WTC11 (cell line): ENCODE measurements around the gene HPCAL1.

Experiments used
- ESRRA ChIP-seq: sonication (generic); formaldehyde crosslinking; IDR thresholded peaks from 2 replicates; pipeline ENCODE4 v1.8.1; 2022; ENCODE audit warnings: mild to moderate bottlenecking, missing genetic modification reagents, borderline replicate concordance
- ETV6 ChIP-seq: sonication (generic); formaldehyde crosslinking; IDR thresholded peaks from 2 replicates; pipeline ENCODE4 v1.8.1; 2022; ENCODE audit warnings: mild to moderate bottlenecking, missing genetic modification reagents
- JUN ChIP-seq: sonication (generic); formaldehyde crosslinking; IDR thresholded peaks from 2 replicates; pipeline ENCODE4 v1.8.0; 2023; ENCODE audit warnings: mild to moderate bottlenecking, missing genetic modification reagents
- PRRX2 ChIP-seq: fragments of 250-450 bp; sonication (Bioruptor Pico); IDR thresholded peaks from 2 replicates; pipeline ENCODE4 v1.8.0; 2021; ENCODE audit warnings: mild to moderate bottlenecking
- ZNF396 ChIP-seq: fragments of 250-450 bp; sonication (Bioruptor Pico); IDR thresholded peaks from 2 replicates; pipeline ENCODE4 v1.8.0; 2021; ENCODE audit warnings: mild to moderate bottlenecking, moderate library complexity, borderline replicate concordance
- TF ChIP-seq, protein P1 (sequence below): fragments of 200-600 bp; IDR thresholded peaks from 2 replicates; pipeline ENCODE4 v1.8.0; 2022; ENCODE audit warnings: antibody characterized with exemption
- TF ChIP-seq, protein P2 (sequence below): sonication (generic); formaldehyde crosslinking; IDR thresholded peaks from 2 replicates; pipeline ENCODE4 v1.8.1; 2022; ENCODE audit warnings: missing genetic modification reagents, borderline replicate concordance
- TF ChIP-seq, protein P3 (sequence below): sonication (generic); formaldehyde crosslinking; IDR thresholded peaks from 2 replicates; pipeline ENCODE4 v1.8.1; 2022; ENCODE audit warnings: mild to moderate bottlenecking, moderate library complexity, missing genetic modification reagents
- TF ChIP-seq, protein P4 (sequence below): sonication (generic); formaldehyde crosslinking; IDR thresholded peaks from 2 replicates; pipeline ENCODE4 v1.8.1; 2023; ENCODE audit warnings: mild to moderate bottlenecking, missing genetic modification reagents, moderate library complexity
- TF ChIP-seq, protein P5 (sequence below): sonication (generic); formaldehyde crosslinking; IDR thresholded peaks from 2 replicates; pipeline ENCODE4 v1.8.0; 2023; ENCODE audit warnings: missing genetic modification reagents, mild to moderate bottlenecking, borderline replicate concordance
- TF ChIP-seq, protein P6 (sequence below): sonication (generic); formaldehyde crosslinking; IDR thresholded peaks from 2 replicates; pipeline ENCODE4 v1.8.0; 2022; ENCODE audit warnings: mild to moderate bottlenecking, missing genetic modification reagents

DNA sequence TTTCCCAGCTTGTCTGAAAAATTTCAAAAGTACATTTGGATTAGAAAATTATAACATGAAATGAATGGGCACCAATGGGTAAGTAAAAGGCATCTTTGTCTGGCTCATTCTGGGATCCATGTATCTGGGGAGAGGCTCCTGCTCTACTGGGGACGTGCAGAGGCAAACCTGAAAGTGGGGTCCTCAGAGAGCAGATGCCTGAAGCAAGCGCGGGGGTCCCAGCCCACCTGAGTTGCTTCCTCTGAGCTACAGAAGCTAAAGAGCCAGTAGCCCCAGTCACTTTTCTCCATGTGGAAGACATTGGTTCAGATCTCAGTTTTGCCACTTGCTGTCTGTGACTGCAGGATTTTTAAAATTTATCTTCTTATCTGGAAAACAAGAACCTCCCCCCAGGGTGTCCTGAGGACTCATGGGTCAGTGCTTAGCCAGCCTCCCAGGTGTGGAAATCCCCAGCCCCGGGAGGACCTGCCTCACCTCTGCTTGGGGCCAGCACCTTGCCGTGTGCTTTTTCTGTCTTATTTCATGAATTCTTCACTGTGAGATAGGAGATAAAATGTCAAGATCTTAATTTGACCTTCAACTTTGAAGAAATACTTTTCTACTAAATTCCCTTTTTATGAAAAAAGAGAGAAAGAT lies 170.5 kb downstream of the HPCAL1 start:
- TF ChIP-seq PRRX2 (CRISPR knock-in tag): no peak
- TF ChIP-seq, protein P1, sequence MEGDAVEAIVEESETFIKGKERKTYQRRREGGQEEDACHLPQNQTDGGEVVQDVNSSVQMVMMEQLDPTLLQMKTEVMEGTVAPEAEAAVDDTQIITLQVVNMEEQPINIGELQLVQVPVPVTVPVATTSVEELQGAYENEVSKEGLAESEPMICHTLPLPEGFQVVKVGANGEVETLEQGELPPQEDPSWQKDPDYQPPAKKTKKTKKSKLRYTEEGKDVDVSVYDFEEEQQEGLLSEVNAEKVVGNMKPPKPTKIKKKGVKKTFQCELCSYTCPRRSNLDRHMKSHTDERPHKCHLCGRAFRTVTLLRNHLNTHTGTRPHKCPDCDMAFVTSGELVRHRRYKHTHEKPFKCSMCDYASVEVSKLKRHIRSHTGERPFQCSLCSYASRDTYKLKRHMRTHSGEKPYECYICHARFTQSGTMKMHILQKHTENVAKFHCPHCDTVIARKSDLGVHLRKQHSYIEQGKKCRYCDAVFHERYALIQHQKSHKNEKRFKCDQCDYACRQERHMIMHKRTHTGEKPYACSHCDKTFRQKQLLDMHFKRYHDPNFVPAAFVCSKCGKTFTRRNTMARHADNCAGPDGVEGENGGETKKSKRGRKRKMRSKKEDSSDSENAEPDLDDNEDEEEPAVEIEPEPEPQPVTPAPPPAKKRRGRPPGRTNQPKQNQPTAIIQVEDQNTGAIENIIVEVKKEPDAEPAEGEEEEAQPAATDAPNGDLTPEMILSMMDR: no peak
- no peak for TF ChIP-seq ESRRA (CRISPR knock-in tag)
- TF ChIP-seq, protein P2, sequence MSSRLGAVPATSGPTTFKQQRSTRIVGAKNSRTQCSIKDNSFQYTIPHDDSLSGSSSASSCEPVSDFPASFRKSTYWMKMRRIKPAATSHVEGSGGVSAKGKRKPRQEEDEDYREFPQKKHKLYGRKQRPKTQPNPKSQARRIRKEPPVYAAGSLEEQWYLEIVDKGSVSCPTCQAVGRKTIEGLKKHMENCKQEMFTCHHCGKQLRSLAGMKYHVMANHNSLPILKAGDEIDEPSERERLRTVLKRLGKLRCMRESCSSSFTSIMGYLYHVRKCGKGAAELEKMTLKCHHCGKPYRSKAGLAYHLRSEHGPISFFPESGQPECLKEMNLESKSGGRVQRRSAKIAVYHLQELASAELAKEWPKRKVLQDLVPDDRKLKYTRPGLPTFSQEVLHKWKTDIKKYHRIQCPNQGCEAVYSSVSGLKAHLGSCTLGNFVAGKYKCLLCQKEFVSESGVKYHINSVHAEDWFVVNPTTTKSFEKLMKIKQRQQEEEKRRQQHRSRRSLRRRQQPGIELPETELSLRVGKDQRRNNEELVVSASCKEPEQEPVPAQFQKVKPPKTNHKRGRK (CRISPR knock-in tag): no peak
- TF ChIP-seq, protein P3, sequence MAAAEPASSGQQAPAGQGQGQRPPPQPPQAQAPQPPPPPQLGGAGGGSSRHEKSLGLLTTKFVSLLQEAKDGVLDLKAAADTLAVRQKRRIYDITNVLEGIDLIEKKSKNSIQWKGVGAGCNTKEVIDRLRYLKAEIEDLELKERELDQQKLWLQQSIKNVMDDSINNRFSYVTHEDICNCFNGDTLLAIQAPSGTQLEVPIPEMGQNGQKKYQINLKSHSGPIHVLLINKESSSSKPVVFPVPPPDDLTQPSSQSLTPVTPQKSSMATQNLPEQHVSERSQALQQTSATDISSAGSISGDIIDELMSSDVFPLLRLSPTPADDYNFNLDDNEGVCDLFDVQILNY (CRISPR knock-in tag): no peak
- TF ChIP-seq, protein P4, sequence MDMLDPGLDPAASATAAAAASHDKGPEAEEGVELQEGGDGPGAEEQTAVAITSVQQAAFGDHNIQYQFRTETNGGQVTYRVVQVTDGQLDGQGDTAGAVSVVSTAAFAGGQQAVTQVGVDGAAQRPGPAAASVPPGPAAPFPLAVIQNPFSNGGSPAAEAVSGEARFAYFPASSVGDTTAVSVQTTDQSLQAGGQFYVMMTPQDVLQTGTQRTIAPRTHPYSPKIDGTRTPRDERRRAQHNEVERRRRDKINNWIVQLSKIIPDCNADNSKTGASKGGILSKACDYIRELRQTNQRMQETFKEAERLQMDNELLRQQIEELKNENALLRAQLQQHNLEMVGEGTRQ (CRISPR knock-in tag): no peak
- TF ChIP-seq JUN: no peak
- TF ChIP-seq ZNF396: no peak
- TF ChIP-seq, protein P5, sequence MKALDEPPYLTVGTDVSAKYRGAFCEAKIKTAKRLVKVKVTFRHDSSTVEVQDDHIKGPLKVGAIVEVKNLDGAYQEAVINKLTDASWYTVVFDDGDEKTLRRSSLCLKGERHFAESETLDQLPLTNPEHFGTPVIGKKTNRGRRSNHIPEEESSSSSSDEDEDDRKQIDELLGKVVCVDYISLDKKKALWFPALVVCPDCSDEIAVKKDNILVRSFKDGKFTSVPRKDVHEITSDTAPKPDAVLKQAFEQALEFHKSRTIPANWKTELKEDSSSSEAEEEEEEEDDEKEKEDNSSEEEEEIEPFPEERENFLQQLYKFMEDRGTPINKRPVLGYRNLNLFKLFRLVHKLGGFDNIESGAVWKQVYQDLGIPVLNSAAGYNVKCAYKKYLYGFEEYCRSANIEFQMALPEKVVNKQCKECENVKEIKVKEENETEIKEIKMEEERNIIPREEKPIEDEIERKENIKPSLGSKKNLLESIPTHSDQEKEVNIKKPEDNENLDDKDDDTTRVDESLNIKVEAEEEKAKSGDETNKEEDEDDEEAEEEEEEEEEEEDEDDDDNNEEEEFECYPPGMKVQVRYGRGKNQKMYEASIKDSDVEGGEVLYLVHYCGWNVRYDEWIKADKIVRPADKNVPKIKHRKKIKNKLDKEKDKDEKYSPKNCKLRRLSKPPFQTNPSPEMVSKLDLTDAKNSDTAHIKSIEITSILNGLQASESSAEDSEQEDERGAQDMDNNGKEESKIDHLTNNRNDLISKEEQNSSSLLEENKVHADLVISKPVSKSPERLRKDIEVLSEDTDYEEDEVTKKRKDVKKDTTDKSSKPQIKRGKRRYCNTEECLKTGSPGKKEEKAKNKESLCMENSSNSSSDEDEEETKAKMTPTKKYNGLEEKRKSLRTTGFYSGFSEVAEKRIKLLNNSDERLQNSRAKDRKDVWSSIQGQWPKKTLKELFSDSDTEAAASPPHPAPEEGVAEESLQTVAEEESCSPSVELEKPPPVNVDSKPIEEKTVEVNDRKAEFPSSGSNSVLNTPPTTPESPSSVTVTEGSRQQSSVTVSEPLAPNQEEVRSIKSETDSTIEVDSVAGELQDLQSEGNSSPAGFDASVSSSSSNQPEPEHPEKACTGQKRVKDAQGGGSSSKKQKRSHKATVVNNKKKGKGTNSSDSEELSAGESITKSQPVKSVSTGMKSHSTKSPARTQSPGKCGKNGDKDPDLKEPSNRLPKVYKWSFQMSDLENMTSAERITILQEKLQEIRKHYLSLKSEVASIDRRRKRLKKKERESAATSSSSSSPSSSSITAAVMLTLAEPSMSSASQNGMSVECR (CRISPR knock-in tag): no peak
- no peak for TF ChIP-seq ETV6 (CRISPR knock-in tag)
- TF ChIP-seq, protein P6, sequence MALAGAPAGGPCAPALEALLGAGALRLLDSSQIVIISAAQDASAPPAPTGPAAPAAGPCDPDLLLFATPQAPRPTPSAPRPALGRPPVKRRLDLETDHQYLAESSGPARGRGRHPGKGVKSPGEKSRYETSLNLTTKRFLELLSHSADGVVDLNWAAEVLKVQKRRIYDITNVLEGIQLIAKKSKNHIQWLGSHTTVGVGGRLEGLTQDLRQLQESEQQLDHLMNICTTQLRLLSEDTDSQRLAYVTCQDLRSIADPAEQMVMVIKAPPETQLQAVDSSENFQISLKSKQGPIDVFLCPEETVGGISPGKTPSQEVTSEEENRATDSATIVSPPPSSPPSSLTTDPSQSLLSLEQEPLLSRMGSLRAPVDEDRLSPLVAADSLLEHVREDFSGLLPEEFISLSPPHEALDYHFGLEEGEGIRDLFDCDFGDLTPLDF (CRISPR knock-in tag): no peak
